Astrocyte (in vitro differentiated cells and primary cell): ENCODE results near the gene XYLT1. TPM values are rescaled to one million over a fixed set of nuclear protein-coding genes. Genes with fewer than 3 reads are reported as not detected.

ENCODE experiments used
- DNase-seq: peaks from one replicate; pipeline ENCODE4 v3.0.0-alpha.2; 2010; ENCODE audit warnings: low read depth
- FAIRE-seq: peaks from 2 replicates; lab custom pipeline; 2011; peaks lifted over from hg19 to GRCh38; lab: Jason Lieb, UNC
- H2AFZ ChIP-seq: 2 replicates; pipeline ENCODE4 v1.6.0; 2012; ENCODE audit warnings: low read depth, low read length, inconsistent platforms
- H3K27ac ChIP-seq: 2 replicates; pipeline ENCODE4 v1.5.1; 2011; ENCODE audit warnings: low read depth, low read length, inconsistent platforms
- H3K27me3 ChIP-seq: 2 replicates; pipeline ENCODE4 v1.6.0; 2011; ENCODE audit warnings: low read length, inconsistent platforms; ENCODE audit not compliant: insufficient read depth
- H3K36me3 ChIP-seq: 2 replicates; pipeline ENCODE4 v1.5.1; 2011; ENCODE audit warnings: low read length, inconsistent platforms; ENCODE audit not compliant: insufficient read depth
- H3K4me1 ChIP-seq: 2 replicates; pipeline ENCODE4 v1.5.1; 2011; ENCODE audit warnings: low read length, inconsistent platforms; ENCODE audit not compliant: insufficient read depth
- H3K4me2 ChIP-seq: 2 replicates; pipeline ENCODE4 v1.6.0; 2012; ENCODE audit warnings: low read length, inconsistent platforms
- H3K4me3 ChIP-seq: 2 replicates; pipeline ENCODE4 v1.5.1; 2011; ENCODE audit warnings: low read depth, mild to moderate bottlenecking, low read length, inconsistent platforms; ENCODE audit not compliant: insufficient read depth
- H3K79me2 ChIP-seq: 2 replicates; pipeline ENCODE4 v1.6.0; 2012; ENCODE audit warnings: mild to moderate bottlenecking, low read length, inconsistent platforms; ENCODE audit not compliant: insufficient read depth
- H3K9ac ChIP-seq: 2 replicates; pipeline ENCODE4 v1.6.0; 2012; ENCODE audit warnings: mild to moderate bottlenecking, low read length, inconsistent platforms
- H3K9me3 ChIP-seq: 2 replicates; pipeline ENCODE4 v1.5.1; 2012; ENCODE audit warnings: low read depth, mild to moderate bottlenecking, low read length, inconsistent platforms; ENCODE audit not compliant: insufficient read depth
- H4K20me1 ChIP-seq: 2 replicates; pipeline ENCODE4 v1.6.0; 2012; ENCODE audit warnings: low read length, inconsistent platforms; ENCODE audit not compliant: insufficient read depth
- H3K27ac Mint-ChIP-seq: one replicate; pipeline ENCODE4 v1.8.0; 2021; ENCODE audit warnings: mild to moderate bottlenecking, mixed read lengths; ENCODE audit not compliant: unreplicated experiment
- H3K27me3 Mint-ChIP-seq: one replicate; pipeline ENCODE4 v1.8.0; 2021; ENCODE audit warnings: low read depth, mixed read lengths; ENCODE audit not compliant: unreplicated experiment
- H3K36me3 Mint-ChIP-seq: one replicate; pipeline ENCODE4 v1.8.0; 2021; ENCODE audit warnings: low read depth, mixed read lengths; ENCODE audit not compliant: unreplicated experiment
- H3K4me1 Mint-ChIP-seq: one replicate; pipeline ENCODE4 v1.8.0; 2021; ENCODE audit warnings: low read depth, mixed read lengths; ENCODE audit not compliant: unreplicated experiment
- H3K4me3 Mint-ChIP-seq: one replicate; pipeline ENCODE4 v1.8.0; 2021; ENCODE audit warnings: mild to moderate bottlenecking, moderate library complexity, mixed read lengths; ENCODE audit not compliant: unreplicated experiment
- H3K9me3 Mint-ChIP-seq: one replicate; pipeline ENCODE4 v1.8.0; 2021; ENCODE audit warnings: mild to moderate bottlenecking, mixed read lengths; ENCODE audit not compliant: unreplicated experiment
- EZH2 ChIP-seq: IDR thresholded peaks from 2 replicates; pipeline ENCODE4 v1.6.1; 2012; ENCODE audit warnings: mild to moderate bottlenecking, low read length, inconsistent platforms; ENCODE audit not compliant: insufficient read depth
- total RNA-seq: library from RNA; stranded (reverse); gene quantifications from 2 replicates; pipeline ENCODE4 v1.2.1, GENCODE V29; 2021
- TF ChIP-seq, protein P1 (sequence below): IDR thresholded peaks from 2 replicates; pipeline ENCODE4 v1.5.1; 2011; ENCODE audit warnings: low read depth, mild to moderate bottlenecking, inconsistent platforms, low read length, moderate library complexity; ENCODE audit not compliant: insufficient read depth

The XYLT1 gene
- total RNA-seq, 1 donor from 2014 or later: 22.9 TPM

DNA sequence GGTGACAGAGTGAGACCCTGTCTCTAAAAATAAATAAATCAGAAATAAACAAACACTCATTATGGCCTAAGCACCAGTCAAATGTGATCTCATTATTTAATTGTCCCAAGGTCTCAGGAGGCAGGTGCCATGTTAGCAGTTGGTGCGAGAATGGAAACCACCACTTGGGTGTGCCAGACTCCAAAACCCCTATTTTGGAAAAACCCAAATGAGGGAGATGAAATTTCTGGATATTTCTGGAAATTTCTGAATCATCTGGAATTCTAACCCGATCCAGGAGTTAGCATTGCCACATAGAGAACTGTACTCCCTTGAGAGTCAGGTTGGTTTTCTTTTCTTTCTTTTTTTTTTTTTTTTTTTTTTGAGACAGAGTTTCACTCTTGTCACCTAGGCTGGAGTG lies 264.0 kb downstream of the XYLT1 start:
- H3K27ac Mint-ChIP-seq: no peak overlapping the region
- H3K4me3 ChIP-seq: no peak overlapping the region
- H3K36me3 Mint-ChIP-seq: peaks cover 8% of the 10 kb centered on the region
- no peak overlapping the region for H3K4me2 ChIP-seq
- H3K9me3 Mint-ChIP-seq: no peaks in the 10 kb centered on the region
- H3K4me3 Mint-ChIP-seq: no peak overlapping the region
- no peaks in the 10 kb centered on the region for H3K36me3 ChIP-seq
- H3K27ac ChIP-seq: no peak overlapping the region
- peaks cover 75% of the 10 kb centered on the region for H4K20me1 ChIP-seq
- H3K9ac ChIP-seq: no peak overlapping the region
- peaks cover 5% of the 10 kb centered on the region for H3K79me2 ChIP-seq
- H3K27me3 Mint-ChIP-seq: peaks cover 3% of the 10 kb centered on the region
- H3K27me3 ChIP-seq: no peaks in the 10 kb centered on the region
- H3K9me3 ChIP-seq: no peaks in the 10 kb centered on the region
- no peaks in the 10 kb centered on the region for H3K4me1 ChIP-seq
- no peak for FAIRE-seq
- TF ChIP-seq, protein P1, sequence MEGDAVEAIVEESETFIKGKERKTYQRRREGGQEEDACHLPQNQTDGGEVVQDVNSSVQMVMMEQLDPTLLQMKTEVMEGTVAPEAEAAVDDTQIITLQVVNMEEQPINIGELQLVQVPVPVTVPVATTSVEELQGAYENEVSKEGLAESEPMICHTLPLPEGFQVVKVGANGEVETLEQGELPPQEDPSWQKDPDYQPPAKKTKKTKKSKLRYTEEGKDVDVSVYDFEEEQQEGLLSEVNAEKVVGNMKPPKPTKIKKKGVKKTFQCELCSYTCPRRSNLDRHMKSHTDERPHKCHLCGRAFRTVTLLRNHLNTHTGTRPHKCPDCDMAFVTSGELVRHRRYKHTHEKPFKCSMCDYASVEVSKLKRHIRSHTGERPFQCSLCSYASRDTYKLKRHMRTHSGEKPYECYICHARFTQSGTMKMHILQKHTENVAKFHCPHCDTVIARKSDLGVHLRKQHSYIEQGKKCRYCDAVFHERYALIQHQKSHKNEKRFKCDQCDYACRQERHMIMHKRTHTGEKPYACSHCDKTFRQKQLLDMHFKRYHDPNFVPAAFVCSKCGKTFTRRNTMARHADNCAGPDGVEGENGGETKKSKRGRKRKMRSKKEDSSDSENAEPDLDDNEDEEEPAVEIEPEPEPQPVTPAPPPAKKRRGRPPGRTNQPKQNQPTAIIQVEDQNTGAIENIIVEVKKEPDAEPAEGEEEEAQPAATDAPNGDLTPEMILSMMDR: no peak
- no peak for TF ChIP-seq EZH2
- H3K4me1 Mint-ChIP-seq: peaks cover 2% of the 10 kb centered on the region
- H2AFZ ChIP-seq: no peak overlapping the region
- no peak for DNase-seq

DNA sequence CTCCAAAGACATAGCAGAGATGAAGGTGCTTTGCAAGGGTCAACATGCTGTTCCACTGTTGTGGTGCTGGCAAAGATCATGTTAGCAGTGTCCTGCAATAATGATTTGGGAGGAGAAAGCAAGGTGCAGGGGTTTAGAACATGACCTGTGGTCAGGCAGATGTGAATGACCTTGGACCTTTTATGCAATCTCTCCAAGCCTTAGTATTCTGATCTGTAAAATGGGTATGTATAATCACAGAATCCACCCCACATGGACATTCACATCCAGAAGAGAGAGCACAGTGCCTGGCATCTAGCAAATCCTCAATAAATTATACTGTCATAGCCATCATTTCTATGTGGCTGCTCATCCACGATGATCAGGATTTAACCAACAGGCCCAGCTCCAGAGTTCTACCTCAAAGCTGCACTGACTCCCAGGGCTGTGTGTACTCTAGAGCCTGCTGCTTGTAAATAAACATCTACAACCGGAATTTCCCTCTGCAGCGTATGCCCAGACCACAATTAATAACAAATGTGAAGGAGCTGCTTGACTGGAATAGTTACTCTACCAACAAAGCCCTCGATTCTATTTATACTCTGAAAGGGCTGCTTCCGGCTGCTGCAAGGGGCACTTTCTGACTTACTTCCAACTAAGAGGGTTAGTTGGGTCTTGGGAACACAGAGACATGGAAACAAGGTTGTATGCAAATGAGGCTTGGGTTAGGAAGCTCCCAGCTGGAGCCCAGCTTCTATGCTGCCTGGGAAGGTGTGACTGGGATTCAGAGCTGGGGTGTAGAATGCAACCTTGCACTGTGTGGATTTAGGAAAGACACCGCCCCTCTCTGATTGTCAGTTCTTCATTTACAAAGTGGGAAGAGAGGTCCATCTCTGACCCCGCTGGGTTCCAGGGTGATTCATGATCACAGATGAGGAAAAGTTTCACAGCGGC lies 265.2 kb downstream of the XYLT1 start:
- Histone ChIP-seq H3K9ac (no peak overlapping the region), H3K4me2 (no peak overlapping the region), H3K4me1 (no peaks in the 10 kb centered on the region), H3K36me3 (no peaks in the 10 kb centered on the region), H3K9me3 (no peaks in the 10 kb centered on the region), H4K20me1 (peaks cover 72% of the 10 kb centered on the region), H2AFZ (no peak overlapping the region), H3K27ac (no peak overlapping the region), H3K27me3 (no peaks in the 10 kb centered on the region), H3K79me2 (peaks cover 5% of the 10 kb centered on the region), H3K4me3 (no peak overlapping the region)
- Mint-ChIP-seq H3K27me3 (peaks cover 3% of the 10 kb centered on the region), H3K4me3 (no peak overlapping the region), H3K4me1 (peaks cover 2% of the 10 kb centered on the region), H3K27ac (no peak overlapping the region), H3K9me3 (no peaks in the 10 kb centered on the region), H3K36me3 (peaks cover 8% of the 10 kb centered on the region)
- TF ChIP-seq, protein P1: no peak
- TF ChIP-seq EZH2: no peak
- DNase-seq (peak; percentile 53), FAIRE-seq (no peak)

DNA sequence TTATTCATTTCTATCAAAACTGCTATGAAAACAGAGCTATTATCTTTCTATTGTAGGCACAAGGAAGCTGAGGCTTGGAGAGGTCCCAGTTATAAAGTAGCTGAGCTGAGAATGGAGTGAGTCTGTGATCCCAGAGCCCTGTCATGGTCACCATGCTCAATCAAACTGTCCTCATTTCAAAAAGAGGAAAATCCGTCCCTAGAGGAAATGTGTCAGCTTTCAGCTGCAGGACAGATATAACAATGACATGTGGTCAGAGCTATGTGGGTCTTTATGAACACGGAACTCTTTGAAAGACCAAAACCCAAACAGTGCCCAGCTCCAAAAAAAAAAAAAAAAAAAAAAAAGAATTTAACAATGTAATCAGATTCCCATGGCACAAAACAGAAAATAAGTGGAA lies 266.1 kb downstream of the XYLT1 start:
- peaks cover 8% of the 10 kb centered on the region for H3K36me3 Mint-ChIP-seq
- peaks cover 2% of the 10 kb centered on the region for H3K4me1 Mint-ChIP-seq
- no peak overlapping the region for H3K27ac Mint-ChIP-seq
- Histone ChIP-seq H3K9ac (no peak overlapping the region), H3K36me3 (no peaks in the 10 kb centered on the region), H3K27me3 (no peaks in the 10 kb centered on the region), H3K79me2 (peaks cover 5% of the 10 kb centered on the region), H2AFZ (no peak overlapping the region), H3K4me3 (no peak overlapping the region), H3K4me1 (no peaks in the 10 kb centered on the region), H3K4me2 (no peak overlapping the region), H3K9me3 (no peaks in the 10 kb centered on the region), H3K27ac (no peak overlapping the region), H4K20me1 (peaks cover 74% of the 10 kb centered on the region)
- H3K4me3 Mint-ChIP-seq: no peak overlapping the region
- DNase-seq: no peak
- H3K27me3 Mint-ChIP-seq: peaks cover 3% of the 10 kb centered on the region
- no peak for TF ChIP-seq EZH2
- TF ChIP-seq, protein P1: no peak
- no peaks in the 10 kb centered on the region for H3K9me3 Mint-ChIP-seq
- no peak for FAIRE-seq
